NCI-H2107 (cell line): ENCODE data around the gene MSH5.
"Not testable (repeated sequence)": the region's sequence is repeated elsewhere in the genome, so short reads cannot be mapped to it uniquely, and the experiment has no call there.

Experiments used
- DNase-seq: peaks from one replicate; lab custom pipeline; 2025; lab: John Stamatoyannopoulos, UW

Gene MSH5

GRCh38 chr6:31805939-31806469, 66.2 kb downstream of the MSH5 start:
- DNase-seq: no peak

GRCh38 chr6:31806470-31807272, 66.9 kb downstream of the MSH5 start, which contains the start of gene LSM2:
LSM2 (minus strand) TSS chr6:31806966; CDS start chr6:31806757, 209 bp downstream.
- peak; percentile 80 for DNase-seq

GRCh38 chr6:31808599-31808998, 68.8 kb downstream of the MSH5 start:
- not testable (repeated sequence) for DNase-seq

- no peak for DNase-seq
These were observed 71.8 kb downstream of the MSH5 start for GRCh38 chr6:31811645-31812044.
